PC-3 (cell line): ENCODE measurements around the gene IL17RB. TPM values are rescaled to one million over a fixed set of nuclear protein-coding genes. Genes with fewer than 3 reads are reported as not detected.

ENCODE experiments used
- ATAC-seq: fragments of 200-7000 bp; cut with Tn5 transposase; 2 replicates; pipeline ENCODE4 v1.9.1; 2020; ENCODE audit warnings: mild to moderate bottlenecking, moderate library complexity
- BruUV-seq: library from RNA; stranded (reverse); fragments of 400-500 nt; replicated peaks from 2 replicates; lab custom pipeline; 2021; lab: Mats Ljungman, UMichigan
- CTCF ChIA-PET: fragments of 300-600 bp; sonication (Branson Sonifier 250); formaldehyde crosslinking; loops from one replicate; lab custom pipeline; 2022; ENCODE audit warnings: antibody characterized with exemption; lab: Charles Lee
- POLR2A ChIA-PET: fragments of 300-600 bp; sonication (Branson Sonifier 250); formaldehyde crosslinking; loops from one replicate; lab custom pipeline; 2022; ENCODE audit warnings: antibody characterized with exemption; ENCODE audit not compliant: unreplicated experiment; lab: Charles Lee
- DNase-seq: peaks from one replicate; pipeline ENCODE4 v3.0.0-alpha.2; 2015
- H2AFZ ChIP-seq: fragments of 300-600 bp; sonication (generic); 2 replicates; pipeline ENCODE4 v1.6.0; 2016; ENCODE audit warnings: antibody characterized with exemption, low read length
- H3F3A ChIP-seq: fragments of 300-600 bp; sonication (generic); one replicate; pipeline ENCODE4 v1.6.0; 2017; ENCODE audit warnings: antibody characterized with exemption, low read length, control low read depth, mild to moderate bottlenecking; ENCODE audit not compliant: unreplicated experiment
- H3K27ac ChIP-seq: fragments of 300-600 bp; sonication (generic); 2 replicates; pipeline ENCODE4 v1.5.1; 2016; ENCODE audit warnings: mild to moderate bottlenecking, low read length
- H3K27me3 ChIP-seq: fragments of 300-600 bp; sonication (generic); 2 replicates; pipeline ENCODE4 v1.6.1; 2016; ENCODE audit warnings: low read length, mixed read lengths
- H3K36me3 ChIP-seq: fragments of 300-600 bp; sonication (generic); 2 replicates; pipeline ENCODE4 v1.6.1; 2016; ENCODE audit warnings: low read depth, mixed run types, low read length, mixed read lengths
- H3K4me1 ChIP-seq: fragments of 300-600 bp; sonication (generic); 2 replicates; pipeline ENCODE4 v1.5.1; 2016; ENCODE audit warnings: low read length; ENCODE audit not compliant: insufficient read depth
- H3K4me2 ChIP-seq: fragments of 300-600 bp; sonication (generic); 2 replicates; pipeline ENCODE4 v1.6.0; 2016; ENCODE audit warnings: low read length
- H3K4me3 ChIP-seq: fragments of 300-600 bp; sonication (generic); 2 replicates; pipeline ENCODE4 v1.5.1; 2016; ENCODE audit warnings: mild to moderate bottlenecking, low read length, mixed read lengths
- H3K79me2 ChIP-seq: fragments of 300-600 bp; sonication (generic); 2 replicates; pipeline ENCODE4 v1.6.1; 2017; ENCODE audit warnings: low read length, mixed read lengths
- H3K9ac ChIP-seq: fragments of 300-600 bp; sonication (generic); 2 replicates; pipeline ENCODE4 v1.6.0; 2016; ENCODE audit warnings: mild to moderate bottlenecking, low read length
- H3K9me2 ChIP-seq: fragments of 300-600 bp; sonication (generic); replicated peaks from 2 replicates; pipeline ENCODE4 v1.6.1; 2016; ENCODE audit warnings: mixed run types, low read length, mixed read lengths
- H3K9me3 ChIP-seq: fragments of 300-600 bp; sonication (generic); 2 replicates; pipeline ENCODE4 v1.6.1; 2016; ENCODE audit warnings: low read length, mixed read lengths
- H4K20me1 ChIP-seq: fragments of 300-600 bp; sonication (generic); 2 replicates; pipeline ENCODE4 v1.6.1; 2016; ENCODE audit warnings: low read length, mixed read lengths
- CTCF ChIP-seq: fragments of 300-600 bp; sonication (generic); conservative IDR thresholded peaks from 2 replicates; pipeline ENCODE4 v1.5.1; 2017; ENCODE audit warnings: antibody characterized with exemption, low read depth, mild to moderate bottlenecking, low read length
- EZH2 ChIP-seq: fragments of 300-600 bp; sonication (generic); IDR thresholded peaks from one replicate; pipeline ENCODE4 v1.6.1; 2017; ENCODE audit warnings: antibody characterized with exemption, mild to moderate bottlenecking, low read length; ENCODE audit not compliant: unreplicated experiment
- EZH2phosphoT487 ChIP-seq: fragments of 300-600 bp; sonication (generic); IDR thresholded peaks from 2 replicates; pipeline ENCODE4 v1.6.1; 2018; ENCODE audit warnings: mild to moderate bottlenecking, antibody characterized with exemption, low read length, borderline replicate concordance
- intact Hi-C: fragments of 100-400 bp; cut with micrococcal nuclease; formaldehyde crosslinking; loops from 2 replicates; pipeline ENCODE4 v1.9.0; 2023
- total RNA-seq: library from RNA; depleted of rRNA; stranded (reverse); fragments of >200 nt; gene quantifications from 2 replicates; pipeline ENCODE4 v1.2.3, GENCODE V29; 2014

The IL17RB gene
- total RNA-seq, 1 experiment from 2014 or later, result 2.3 TPM

DNA sequence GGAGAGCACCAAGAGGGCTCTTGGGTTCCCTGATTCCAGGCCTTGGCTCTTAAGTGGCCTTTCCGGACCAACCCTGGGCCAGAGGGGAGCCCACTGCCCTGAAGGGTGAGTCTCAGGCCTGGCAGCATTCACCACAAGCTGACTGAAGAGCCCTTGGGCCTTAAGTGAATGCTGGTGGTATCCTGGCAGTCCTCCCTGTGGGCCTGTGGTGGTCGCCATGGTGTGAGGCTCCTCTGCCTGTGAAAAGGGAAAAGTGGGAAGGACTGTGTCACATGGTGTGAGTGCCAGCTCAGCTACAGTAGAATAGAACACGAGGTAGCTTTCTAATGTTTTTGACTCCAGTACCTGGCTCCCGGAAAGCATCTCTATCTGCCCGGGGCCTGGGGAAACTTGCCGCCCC is 15.4 kb upstream of the IL17RB start:
- no peak overlapping the region for H3K4me3 ChIP-seq
- no peak for TF ChIP-seq CTCF
- CTCF ChIA-PET, result no interaction called here
- POLR2A ChIA-PET, result no interaction called here
- no peak overlapping the region for H2AFZ ChIP-seq
- H3F3A ChIP-seq, result no peaks in the 10 kb centered on the region
- no TSS peak for BruUV-seq
- no peaks in the 10 kb centered on the region for H3K27me3 ChIP-seq
- H3K4me2 ChIP-seq, result no peak overlapping the region
- no peak for ATAC-seq
- DNase-seq, result no peak
- no peaks in the 10 kb centered on the region for H3K9me3 ChIP-seq
- H3K27ac ChIP-seq, result no peak overlapping the region
- no peaks in the 10 kb centered on the region for H3K79me2 ChIP-seq
- H3K36me3 ChIP-seq, result no peaks in the 10 kb centered on the region
- no peaks in the 10 kb centered on the region for H3K9me2 ChIP-seq
- no peaks in the 10 kb centered on the region for H3K4me1 ChIP-seq
- H4K20me1 ChIP-seq, result no peaks in the 10 kb centered on the region
- intact Hi-C loops, result no loop called here
- H3K9ac ChIP-seq, result no peak overlapping the region

DNA sequence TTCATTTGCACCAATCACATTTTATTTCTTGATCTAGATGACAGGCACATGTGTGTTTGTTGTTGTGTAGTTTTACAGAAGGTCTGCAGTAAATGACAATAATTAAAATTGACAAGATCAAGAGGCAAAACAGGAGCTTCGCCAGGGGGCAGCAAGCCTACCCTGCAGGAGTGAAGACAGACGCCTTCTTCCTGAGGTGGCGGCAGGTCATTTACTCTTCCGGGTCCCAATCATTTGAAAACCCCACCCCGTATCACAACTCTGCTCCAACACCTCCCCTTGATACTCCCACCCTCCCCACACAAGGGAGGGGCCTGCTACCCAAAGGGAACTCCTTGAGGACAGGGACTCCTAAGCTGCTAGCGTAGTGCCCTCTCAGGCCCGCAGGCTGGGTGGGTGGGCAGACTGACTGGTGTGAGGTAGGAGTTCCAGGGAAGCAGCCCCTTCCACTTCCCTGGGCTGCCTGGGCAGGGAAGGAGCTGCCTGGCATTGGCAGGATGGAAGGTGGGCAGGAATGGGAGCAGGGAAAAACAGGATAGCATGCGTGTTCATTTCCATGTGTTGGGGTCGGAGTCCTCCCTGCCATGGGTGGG is 13.2 kb upstream of the IL17RB start:
- no peaks in the 10 kb centered on the region for H3K9me3 ChIP-seq
- ChIA-PET CTCF (no interaction called here), POLR2A (no interaction called here)
- no peaks in the 10 kb centered on the region for H3K79me2 ChIP-seq
- TF ChIP-seq EZH2, result no peak
- no peak for TF ChIP-seq CTCF
- no peak for TF ChIP-seq EZH2phosphoT487
- DNase-seq (no peak), ATAC-seq (no peak)
- H4K20me1 ChIP-seq, result no peaks in the 10 kb centered on the region
- H3K4me1 ChIP-seq, result no peaks in the 10 kb centered on the region
- H3K27ac ChIP-seq, result no peak overlapping the region
- intact Hi-C loops, result no loop called here
- no peak overlapping the region for H3K4me2 ChIP-seq
- H3K9me2 ChIP-seq, result no peaks in the 10 kb centered on the region
- no peak overlapping the region for H3K9ac ChIP-seq
- no peaks in the 10 kb centered on the region for H3F3A ChIP-seq
- H2AFZ ChIP-seq, result no peak overlapping the region
- no TSS peak for BruUV-seq
- H3K27me3 ChIP-seq, result no peaks in the 10 kb centered on the region
- no peak overlapping the region for H3K4me3 ChIP-seq
- H3K36me3 ChIP-seq, result no peaks in the 10 kb centered on the region

DNA sequence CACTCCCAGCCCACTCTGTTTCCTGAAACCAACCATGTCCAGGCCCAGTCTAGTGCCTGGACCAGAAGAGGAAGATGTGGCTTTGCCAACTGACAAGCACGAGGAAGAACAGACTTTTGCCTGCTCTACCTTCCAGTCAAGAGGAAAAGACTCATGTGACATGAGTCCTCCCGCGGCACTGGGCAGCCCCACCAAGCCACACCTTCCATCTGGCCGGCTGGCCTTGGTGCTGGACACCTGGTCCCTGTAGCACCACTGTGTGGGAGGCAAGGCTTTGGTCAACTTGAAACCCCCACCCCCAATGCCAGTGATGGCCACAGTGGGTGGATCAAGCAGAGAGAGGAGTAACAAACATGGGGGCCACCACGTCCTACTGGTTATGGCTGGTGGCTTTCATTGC is 12.7 kb upstream of the IL17RB start:
- BruUV-seq, result no TSS peak

More for the DNA sequence above, 12.7 kb upstream of the IL17RB start:
- no peak overlapping the region for H3K4me3 ChIP-seq
- H3F3A ChIP-seq, result no peaks in the 10 kb centered on the region
- no peak overlapping the region for H2AFZ ChIP-seq
- TF ChIP-seq EZH2, result no peak
- no peak for TF ChIP-seq EZH2phosphoT487
- TF ChIP-seq CTCF, result no peak
- ATAC-seq, result no peak
- no peak overlapping the region for H3K4me2 ChIP-seq
- no peaks in the 10 kb centered on the region for H4K20me1 ChIP-seq
- no peaks in the 10 kb centered on the region for H3K9me3 ChIP-seq
- H3K4me1 ChIP-seq, result no peaks in the 10 kb centered on the region
- H3K36me3 ChIP-seq, result no peaks in the 10 kb centered on the region
- DNase-seq, result no peak
- H3K27ac ChIP-seq, result no peak overlapping the region
- no peaks in the 10 kb centered on the region for H3K27me3 ChIP-seq
- CTCF ChIA-PET, result no interaction called here
- POLR2A ChIA-PET, result no interaction called here
- no peaks in the 10 kb centered on the region for H3K9me2 ChIP-seq
- no peaks in the 10 kb centered on the region for H3K79me2 ChIP-seq
- intact Hi-C loops, result no loop called here
- H3K9ac ChIP-seq, result no peak overlapping the region
